SK-N-DZ (cell line): ENCODE results near the gene FAM98B. TPM values are rescaled to one million over a fixed set of nuclear protein-coding genes. Genes with fewer than 3 reads are reported as not detected.
"Not testable (repeated sequence)": the region's sequence is repeated elsewhere in the genome, so short reads cannot be mapped to it uniquely, and the experiment has no call there.

ENCODE experiments used
- DNase-seq: peaks from one replicate; pipeline ENCODE4 v3.0.0-alpha.2; 2015; ENCODE audit warnings: low spot score
- polyA plus RNA-seq, 2 experiments: library from polyadenylated mRNA; depleted of rRNA; stranded (reverse); fragments of >200 nt; gene quantifications; 2 replicates each; pipeline ENCODE4 v1.2.3, GENCODE V29; 2014

The FAM98B gene
- 6.9 and 7.0 TPM in 2 replicates for polyA plus RNA-seq (2014; cell fraction: cytosol; rRNA removed)
- 2.3 and 83.3 TPM in 2 replicates for polyA plus RNA-seq (2014; cell fraction: nucleus; rRNA removed)

DNA sequence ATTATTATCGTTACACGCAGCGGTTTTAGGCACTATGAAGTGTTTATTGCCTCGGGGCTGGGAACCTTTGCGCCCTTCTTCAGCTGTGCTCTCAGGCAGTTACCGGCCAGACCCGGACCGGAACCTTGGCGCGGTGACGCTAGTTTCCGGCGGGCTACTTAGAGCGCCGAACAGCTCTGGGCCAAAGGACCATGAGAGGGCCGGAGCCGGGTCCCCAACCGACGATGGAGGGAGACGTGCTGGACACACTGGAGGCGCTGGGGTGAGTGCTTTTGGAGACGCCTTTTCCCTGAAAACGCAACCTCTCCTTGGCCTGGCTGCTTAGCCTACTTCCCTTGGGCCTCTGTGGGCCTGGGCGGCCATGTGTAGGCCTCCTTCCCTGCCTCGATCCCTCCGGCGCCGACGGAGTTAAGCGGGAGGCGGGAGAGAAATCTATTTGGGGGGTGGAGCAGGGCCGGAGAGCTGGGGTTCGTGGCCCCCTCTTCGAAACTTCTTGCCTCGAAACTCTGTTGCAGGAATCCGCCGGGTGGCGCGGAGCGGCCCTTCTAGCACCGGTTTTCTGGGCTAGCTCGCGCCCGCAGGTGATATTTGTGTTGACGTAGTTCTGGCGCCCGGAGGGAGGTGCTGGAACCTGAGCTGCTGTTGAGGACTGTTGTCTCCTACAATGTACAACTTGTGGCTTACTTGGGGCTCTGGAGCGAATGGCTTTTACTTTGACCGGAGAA is at the start of gene FAM98B:
Gene FAM98B (plus strand): TSS at position 157 of the 725 bp plus-strand sequence. CDS start 35 bp downstream, at position 192.
- peak; percentile 86 for DNase-seq

DNA sequence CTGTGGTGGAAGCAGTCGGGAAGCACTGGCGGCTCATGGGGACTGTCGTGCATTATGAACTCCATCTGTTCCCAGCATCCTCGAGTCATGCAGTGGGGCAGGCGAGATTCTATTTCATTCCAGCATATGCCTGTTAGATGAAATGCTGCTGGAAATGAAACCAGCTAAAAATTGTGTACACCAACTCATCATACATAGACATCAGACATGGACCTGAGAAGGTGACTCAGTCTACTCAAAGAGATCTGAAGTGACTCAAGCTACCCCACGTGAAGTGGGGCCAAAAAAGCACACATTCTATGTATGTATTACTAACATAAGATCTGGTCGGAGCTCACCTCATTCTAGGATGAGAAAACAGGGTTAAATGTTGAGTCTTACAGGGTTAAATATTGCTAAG is 47.5 kb upstream of the FAM98B start:
- DNase-seq: no peak

DNA sequence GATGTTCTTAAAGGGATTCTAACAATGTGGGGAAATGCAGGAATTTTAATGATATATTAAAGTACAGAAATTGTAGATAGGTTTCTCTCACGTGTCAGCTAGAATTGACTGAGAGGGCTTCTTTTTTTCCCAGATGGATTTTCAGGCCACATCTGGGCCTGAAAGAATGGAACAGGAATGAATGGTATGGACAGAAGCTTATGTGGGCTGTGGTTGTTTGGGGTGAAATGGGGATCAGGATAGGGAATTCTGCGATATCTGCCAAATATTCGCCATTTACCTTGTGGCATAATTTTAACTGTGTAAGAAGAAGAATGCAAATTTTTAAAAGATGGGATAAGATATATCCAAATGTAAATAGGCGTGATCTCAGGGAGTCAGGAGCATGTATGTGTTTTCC is 45.4 kb upstream of the FAM98B start:
- no peak for DNase-seq

GRCh38 chr15:38411902-38412301 is 42.0 kb upstream of the FAM98B start:
- DNase-seq: no peak

DNA sequence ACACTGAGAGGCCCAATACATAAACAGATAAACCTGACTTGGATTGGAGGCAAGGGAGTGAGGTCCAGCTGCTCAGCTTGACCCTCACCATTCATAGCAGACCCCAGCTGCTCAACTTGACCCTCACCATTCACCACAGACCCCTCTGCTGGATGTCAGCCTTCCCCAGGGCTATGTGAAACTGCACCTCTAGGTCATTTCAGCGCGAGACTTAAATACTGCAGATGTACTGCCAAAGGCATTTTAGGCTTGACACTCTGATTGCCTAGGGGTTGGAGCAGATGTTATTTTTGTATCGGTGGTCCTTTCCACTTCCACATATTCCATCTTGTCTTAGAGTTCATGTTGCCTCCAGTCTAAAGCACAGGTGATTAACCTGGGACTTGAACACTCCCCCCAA is 41.5 kb upstream of the FAM98B start:
- no peak for DNase-seq

GRCh38 chr15:38414357-38414756 is 39.6 kb upstream of the FAM98B start:
- DNase-seq: peak; percentile 26

GRCh38 chr15:38421069-38421690 is 32.7 kb upstream of the FAM98B start:
- DNase-seq: no peak

GRCh38 chr15:38424101-38424552 is 29.8 kb upstream of the FAM98B start:
- DNase-seq: no peak

- DNase-seq: no peak
Observed at GRCh38 chr15:38425269-38425668, 28.7 kb upstream of the FAM98B start.

- DNase-seq: no peak
Observed at GRCh38 chr15:38427380-38427779, 26.5 kb upstream of the FAM98B start.

GRCh38 chr15:38430106-38430760 is 23.7 kb upstream of the FAM98B start:
- DNase-seq: no peak

DNA sequence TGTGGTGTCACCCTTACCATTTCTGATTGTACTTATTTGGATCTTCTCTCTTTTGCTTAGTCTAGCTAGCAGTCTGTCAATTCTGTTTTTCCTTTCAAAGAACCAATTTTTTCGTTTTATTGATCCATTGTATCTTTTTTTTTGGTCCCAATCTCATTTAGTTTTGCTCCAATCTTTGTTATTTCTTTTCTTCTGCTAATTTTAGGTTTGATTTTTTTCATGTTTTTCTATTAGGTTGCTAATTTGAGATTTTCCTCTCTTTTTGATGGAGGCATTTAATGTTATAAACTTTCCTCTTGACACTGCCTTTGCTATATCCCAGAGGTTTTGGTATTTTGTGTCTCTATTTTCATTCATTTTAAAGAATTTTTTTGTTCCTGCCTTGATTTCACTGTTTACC is 16.9 kb upstream of the FAM98B start:
- DNase-seq: no peak

DNA sequence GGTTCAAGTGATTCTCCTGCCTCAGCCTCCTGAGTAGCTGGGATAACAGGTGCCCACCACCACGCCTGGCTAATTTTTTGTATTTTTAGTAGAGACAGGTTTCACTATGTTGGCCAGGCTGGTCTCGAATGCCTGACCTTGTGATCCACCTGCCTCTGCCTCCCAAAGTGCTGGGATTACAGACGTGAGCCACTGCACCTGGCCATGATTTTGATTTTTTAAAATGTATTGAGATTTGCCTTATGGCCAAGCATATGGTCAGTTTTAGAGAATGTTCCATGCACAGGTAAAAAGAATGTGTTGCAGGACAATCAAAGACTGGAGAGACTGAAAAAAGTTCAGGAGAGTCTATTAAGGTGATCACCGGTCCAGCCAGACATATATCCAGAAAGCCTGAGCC is 16.3 kb upstream of the FAM98B start:
- DNase-seq: not testable (repeated sequence)

DNA sequence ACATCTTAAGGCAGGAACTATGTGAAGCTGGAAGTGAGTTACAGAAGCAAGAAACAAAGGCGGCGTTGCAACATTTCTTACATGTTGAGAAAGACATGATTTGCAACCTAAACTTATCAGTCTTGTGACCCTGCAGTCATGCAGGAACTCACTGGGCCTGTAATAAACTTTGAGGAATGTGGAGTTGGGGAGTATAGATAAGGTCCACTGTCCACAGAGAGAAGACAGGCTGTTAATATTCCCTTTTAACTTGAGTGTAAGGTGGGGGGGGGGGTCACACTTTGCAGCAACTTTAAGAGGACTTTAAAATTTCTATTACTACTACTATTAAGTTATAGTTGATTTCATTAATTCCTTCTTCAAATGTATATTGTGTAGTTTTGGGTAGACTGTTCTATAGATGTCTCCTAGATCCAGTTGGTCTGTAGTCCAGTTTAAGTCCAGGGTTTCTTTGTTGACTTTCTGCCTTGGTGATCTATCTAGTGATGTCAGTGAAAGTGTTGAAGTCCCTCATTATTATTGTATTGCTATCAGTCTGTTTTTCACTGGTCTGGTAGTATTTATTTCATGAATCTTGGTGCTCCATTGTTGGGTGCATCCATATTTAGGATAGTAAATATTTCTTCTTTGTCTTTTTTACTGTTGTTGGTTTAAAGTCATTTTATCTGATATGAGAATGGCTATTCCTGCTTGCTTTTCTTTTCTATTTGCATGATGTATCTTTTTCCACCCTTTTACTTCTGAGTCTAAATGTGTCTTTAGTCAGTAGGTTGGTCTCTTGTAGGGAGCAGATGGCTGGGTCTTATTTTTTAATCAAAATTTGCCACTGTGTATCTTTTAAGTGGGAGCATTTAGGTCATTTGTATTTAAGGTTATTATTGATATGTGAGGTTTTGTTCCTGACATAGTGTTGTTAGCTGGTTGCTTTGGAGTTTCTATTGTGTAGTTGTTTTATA is 15.6 kb upstream of the FAM98B start:
- DNase-seq: no peak

- DNase-seq: peak; percentile 82
Observed at GRCh38 chr15:38440353-38441129, 13.4 kb upstream of the FAM98B start.

- no peak for DNase-seq
Observed at GRCh38 chr15:38441130-38441519, 12.8 kb upstream of the FAM98B start.

- no peak for DNase-seq
Observed at GRCh38 chr15:38454696-38455090, 766 bp downstream of the FAM98B start.

DNA sequence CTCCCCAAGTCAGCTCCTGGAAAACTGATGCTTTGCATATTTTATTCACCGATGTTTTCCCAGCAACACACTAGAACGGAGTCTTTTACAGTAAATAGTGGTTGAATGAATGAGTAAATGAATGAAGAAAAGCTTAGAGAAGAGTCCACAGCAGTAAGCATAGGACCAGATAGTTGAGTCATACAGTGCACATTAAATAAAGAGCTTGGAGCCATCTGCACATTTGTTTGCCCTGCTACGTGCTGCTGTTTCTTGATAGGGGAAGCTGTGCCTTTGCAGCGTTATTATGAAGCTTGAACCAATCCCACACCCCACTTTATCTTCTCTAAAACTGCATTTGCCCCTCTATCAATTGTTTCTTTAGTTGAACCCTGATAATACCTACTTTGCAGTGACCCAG is 1.2 kb downstream of the FAM98B start:
- DNase-seq: no peak

- DNase-seq: no peak
Observed at GRCh38 chr15:38458646-38459045, 4.7 kb downstream of the FAM98B start.

DNA sequence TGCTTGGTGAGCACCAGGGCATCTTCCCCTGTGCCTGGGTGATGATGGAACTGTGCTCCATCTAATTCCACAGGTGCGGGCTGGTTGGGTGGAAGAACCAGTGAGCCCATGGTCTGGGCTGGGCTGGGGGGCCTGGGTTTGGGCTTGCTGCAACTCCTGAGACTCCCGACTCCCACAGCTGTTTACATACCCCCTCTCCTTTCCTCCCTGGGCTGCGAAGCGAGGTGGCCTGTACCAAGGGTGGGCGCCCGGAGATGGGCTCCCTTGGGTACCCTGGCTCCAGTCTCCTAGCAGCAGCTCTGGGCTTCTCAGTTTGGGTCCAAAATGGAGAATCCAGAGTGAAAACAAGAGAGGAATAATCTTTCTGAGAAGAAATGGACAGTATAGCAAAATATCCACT is 5.6 kb downstream of the FAM98B start:
- no peak for DNase-seq

- DNase-seq: no peak
Observed at GRCh38 chr15:38460543-38460942, 6.6 kb downstream of the FAM98B start.
